Mucosa of stomach (tissue), 1 donor: ENCODE measurements around the gene KDM1B.

Experiments
- H3K27me3 ChIP-seq: one replicate; pipeline ENCODE4 v1.7.0; 2013; ENCODE audit warnings: mild to moderate bottlenecking, low read length; ENCODE audit not compliant: control insufficient read depth, insufficient read depth
- H3K36me3 ChIP-seq: one replicate; pipeline ENCODE4 v1.7.0; 2013; ENCODE audit warnings: low read length; ENCODE audit not compliant: control insufficient read depth, insufficient read depth
- H3K4me1 ChIP-seq: one replicate; pipeline ENCODE4 v1.7.0; 2013; ENCODE audit warnings: mild to moderate bottlenecking, low read length; ENCODE audit not compliant: control insufficient read depth, insufficient read depth
- H3K4me3 ChIP-seq: one replicate; pipeline ENCODE4 v1.7.0; 2013; ENCODE audit warnings: low read length
- H3K9ac ChIP-seq: one replicate; pipeline ENCODE4 v1.7.0; 2013; ENCODE audit warnings: mild to moderate bottlenecking, low read length, moderate library complexity
- H3K9me3 ChIP-seq: one replicate; pipeline ENCODE4 v1.7.0; 2013; ENCODE audit warnings: mild to moderate bottlenecking, low read length, moderate library complexity; ENCODE audit not compliant: control insufficient read depth
- donor health status: Pancreatic carcinoma.

KDM1B gene

DNA sequence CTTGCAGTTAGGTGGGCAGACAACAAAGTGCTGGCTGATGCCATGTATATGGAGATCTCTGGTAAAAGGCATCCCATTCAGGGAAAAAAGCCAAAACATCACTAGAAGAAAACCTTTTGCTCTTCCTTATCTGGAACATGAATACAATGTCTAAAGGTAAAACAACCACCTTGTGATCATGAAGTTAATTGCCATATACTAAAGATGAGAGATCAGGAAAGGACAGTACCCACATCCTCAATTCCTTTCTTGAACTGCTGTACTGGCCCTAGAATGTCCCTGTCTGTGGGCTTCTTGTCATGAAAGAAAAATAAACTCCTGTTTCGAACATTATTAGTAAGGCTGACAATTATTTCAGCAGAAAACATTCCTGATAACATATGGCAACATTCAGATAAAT, 89.9 kb downstream of the KDM1B start:
- H3K4me3 ChIP-seq = no peak overlapping the region
- no peaks in the 10 kb centered on the region for H3K27me3 ChIP-seq
- peaks cover 6% of the 10 kb centered on the region for H3K36me3 ChIP-seq
- no peak overlapping the region for H3K9ac ChIP-seq
- no peaks in the 10 kb centered on the region for H3K4me1 ChIP-seq
- no peaks in the 10 kb centered on the region for H3K9me3 ChIP-seq

DNA sequence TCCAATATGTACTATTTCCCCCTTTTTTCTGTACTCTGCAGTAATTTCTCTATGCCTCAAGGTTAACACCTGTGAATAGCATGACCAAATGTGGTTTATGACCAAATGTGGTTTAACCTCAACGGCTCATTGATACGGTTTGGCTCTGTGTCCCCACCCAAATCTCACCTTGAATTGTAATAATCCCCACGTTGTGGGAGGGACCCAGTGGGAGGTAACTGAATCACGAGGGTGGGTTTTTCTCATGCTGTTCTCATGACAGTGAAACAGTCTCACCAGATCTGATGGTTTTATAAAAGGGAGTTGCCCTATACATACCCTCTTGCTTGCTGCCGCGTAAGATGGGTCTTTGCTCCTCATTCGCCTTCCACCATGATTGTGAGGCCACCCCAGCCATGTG, 90.4 kb downstream of the KDM1B start:
- H3K36me3 ChIP-seq = peaks cover 6% of the 10 kb centered on the region
- no peaks in the 10 kb centered on the region for H3K9me3 ChIP-seq

DNA sequence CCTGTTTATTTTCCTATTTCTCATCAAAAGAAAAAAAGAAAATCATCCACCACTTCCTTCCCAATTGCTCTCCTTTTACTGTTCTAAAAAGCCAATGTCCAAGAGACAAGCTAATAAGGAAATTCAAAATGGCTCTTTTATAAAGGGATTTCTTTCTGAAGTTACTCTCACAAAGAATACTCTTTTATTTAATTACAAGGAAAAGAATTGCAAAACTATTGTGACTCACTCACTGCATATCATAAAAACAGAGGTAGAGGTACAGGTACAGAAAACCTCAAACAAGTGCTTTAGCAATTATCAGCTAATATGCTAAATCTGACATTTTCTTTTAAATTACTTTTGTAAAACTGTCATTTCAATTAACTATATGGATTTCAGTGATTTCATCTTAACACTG, 91.0 kb downstream of the KDM1B start:
- Histone ChIP-seq H3K9ac (no peak overlapping the region), H3K4me3 (no peak overlapping the region), H3K27me3 (no peaks in the 10 kb centered on the region), H3K9me3 (no peaks in the 10 kb centered on the region), H3K4me1 (no peaks in the 10 kb centered on the region), H3K36me3 (peaks cover 6% of the 10 kb centered on the region)

More for the DNA sequence above, 90.4 kb downstream of the KDM1B start:
- Histone ChIP-seq H3K4me3 (no peak overlapping the region), H3K9ac (no peak overlapping the region), H3K27me3 (no peaks in the 10 kb centered on the region), H3K4me1 (no peaks in the 10 kb centered on the region)

DNA sequence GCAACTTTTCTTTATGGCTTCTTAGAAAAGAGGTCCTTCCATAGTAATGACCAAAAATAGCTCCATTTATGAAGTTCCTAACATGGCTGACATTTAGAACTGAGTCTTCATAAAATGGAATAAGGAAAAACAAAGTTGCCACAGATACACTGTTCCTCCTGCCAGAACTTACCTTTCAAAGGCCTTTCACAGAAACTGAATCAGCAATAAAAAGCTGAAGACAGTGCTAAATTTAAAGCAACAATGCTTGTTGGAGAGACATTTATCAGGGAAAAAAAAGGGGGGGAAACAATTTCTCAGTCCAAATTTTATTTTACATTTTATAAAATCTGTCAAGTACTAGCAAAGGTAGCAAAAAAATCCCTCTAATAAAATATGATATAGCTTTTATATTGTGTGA, 91.8 kb downstream of the KDM1B start:
- Histone ChIP-seq H3K4me1 (no peaks in the 10 kb centered on the region), H3K36me3 (peaks cover 6% of the 10 kb centered on the region), H3K9ac (no peak overlapping the region), H3K9me3 (no peaks in the 10 kb centered on the region), H3K27me3 (no peaks in the 10 kb centered on the region), H3K4me3 (no peak overlapping the region)

DNA sequence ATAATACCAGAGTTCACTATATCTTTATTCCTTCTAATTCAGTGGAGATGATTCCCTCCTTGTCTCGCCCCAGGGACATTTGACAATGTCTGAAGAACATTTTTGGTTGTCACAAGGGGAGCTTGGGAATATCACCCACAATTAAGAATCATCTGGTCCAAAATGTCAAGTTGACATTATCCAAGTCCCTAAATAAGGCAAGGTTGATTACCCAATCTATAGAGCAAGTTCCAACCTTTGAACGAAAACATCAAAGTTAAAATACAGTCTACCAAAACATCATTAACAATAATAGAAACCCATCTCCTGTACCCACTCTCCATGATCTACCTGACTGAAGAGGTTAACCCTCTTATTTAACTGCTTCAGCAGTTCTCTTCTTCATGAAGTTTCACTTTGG, 93.5 kb downstream of the KDM1B start:
- H3K9me3 ChIP-seq = no peaks in the 10 kb centered on the region
- H3K27me3 ChIP-seq = no peaks in the 10 kb centered on the region
- peaks cover 6% of the 10 kb centered on the region for H3K36me3 ChIP-seq
- peaks cover 5% of the 10 kb centered on the region for H3K4me1 ChIP-seq
- no peak overlapping the region for H3K4me3 ChIP-seq
- no peak overlapping the region for H3K9ac ChIP-seq

DNA sequence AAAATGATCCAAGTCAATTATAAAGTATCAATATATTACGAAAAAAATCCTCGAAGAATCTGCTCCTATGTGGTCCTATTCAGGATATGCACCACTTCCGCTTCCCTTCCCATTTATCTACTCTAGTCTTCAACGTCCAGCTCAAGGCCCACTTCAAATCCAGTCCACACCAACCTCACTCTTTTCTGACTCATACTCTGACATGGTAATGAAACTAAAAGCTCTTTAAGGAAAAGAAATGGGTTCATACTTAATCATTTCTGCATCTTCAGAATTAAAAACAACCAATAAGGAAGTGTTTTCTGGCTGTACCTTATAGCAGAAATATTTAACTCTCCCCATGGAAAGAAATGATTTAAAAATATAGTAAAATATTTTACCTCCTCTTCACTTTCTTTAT, 94.0 kb downstream of the KDM1B start:
- no peak overlapping the region for H3K4me3 ChIP-seq

DNA sequence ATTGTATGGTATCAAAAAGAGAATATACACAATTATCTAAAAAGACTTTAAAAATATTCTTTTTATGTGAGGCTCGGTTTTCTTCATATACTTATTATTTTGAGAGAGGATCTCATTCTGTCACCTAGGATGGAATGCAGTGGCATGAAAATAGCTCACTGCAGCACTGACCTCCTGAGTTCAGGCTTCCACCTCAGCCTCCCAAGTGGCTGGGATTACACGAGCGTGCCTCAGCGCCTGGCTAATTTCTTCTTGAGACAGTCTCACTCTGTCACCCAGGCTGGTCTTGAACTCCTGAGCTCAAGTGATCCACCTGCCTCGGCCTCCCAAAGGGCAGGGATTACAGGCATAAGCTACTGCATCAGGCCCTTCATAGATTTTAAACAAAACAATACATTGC, 98.4 kb downstream of the KDM1B start:
- peaks cover 6% of the 10 kb centered on the region for H3K36me3 ChIP-seq
- H3K4me3 ChIP-seq = no peak overlapping the region
- H3K4me1 ChIP-seq = peaks cover 5% of the 10 kb centered on the region
- H3K9ac ChIP-seq = no peak overlapping the region
- no peaks in the 10 kb centered on the region for H3K27me3 ChIP-seq
- H3K9me3 ChIP-seq = no peaks in the 10 kb centered on the region

More for the DNA sequence above, 94.0 kb downstream of the KDM1B start:
- Histone ChIP-seq H3K36me3 (peaks cover 6% of the 10 kb centered on the region), H3K9me3 (no peaks in the 10 kb centered on the region), H3K4me1 (peaks cover 5% of the 10 kb centered on the region), H3K27me3 (no peaks in the 10 kb centered on the region), H3K9ac (no peak overlapping the region)

DNA sequence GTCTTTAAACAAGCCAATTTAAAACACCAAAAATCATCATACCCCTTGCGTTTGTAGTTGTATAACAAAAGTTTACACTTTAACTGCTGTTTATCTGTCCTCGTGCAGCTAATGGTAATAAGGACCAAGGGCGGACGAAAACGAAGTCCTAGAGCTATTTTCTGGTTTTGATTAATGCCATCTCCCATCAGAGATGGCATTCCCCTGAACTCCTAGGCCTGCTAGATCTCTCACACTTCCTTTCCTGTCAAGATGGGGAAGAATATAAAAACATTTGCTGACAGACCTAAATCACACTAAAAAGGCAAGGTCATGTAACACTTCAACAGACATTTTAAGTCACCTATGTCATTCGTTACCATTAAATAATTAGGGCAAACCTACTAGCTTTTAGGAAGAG, 99.6 kb downstream of the KDM1B start:
- Histone ChIP-seq H3K9ac (no peak overlapping the region), H3K9me3 (no peaks in the 10 kb centered on the region), H3K36me3 (no peaks in the 10 kb centered on the region), H3K4me3 (no peak overlapping the region), H3K4me1 (peaks cover 5% of the 10 kb centered on the region), H3K27me3 (no peaks in the 10 kb centered on the region)

DNA sequence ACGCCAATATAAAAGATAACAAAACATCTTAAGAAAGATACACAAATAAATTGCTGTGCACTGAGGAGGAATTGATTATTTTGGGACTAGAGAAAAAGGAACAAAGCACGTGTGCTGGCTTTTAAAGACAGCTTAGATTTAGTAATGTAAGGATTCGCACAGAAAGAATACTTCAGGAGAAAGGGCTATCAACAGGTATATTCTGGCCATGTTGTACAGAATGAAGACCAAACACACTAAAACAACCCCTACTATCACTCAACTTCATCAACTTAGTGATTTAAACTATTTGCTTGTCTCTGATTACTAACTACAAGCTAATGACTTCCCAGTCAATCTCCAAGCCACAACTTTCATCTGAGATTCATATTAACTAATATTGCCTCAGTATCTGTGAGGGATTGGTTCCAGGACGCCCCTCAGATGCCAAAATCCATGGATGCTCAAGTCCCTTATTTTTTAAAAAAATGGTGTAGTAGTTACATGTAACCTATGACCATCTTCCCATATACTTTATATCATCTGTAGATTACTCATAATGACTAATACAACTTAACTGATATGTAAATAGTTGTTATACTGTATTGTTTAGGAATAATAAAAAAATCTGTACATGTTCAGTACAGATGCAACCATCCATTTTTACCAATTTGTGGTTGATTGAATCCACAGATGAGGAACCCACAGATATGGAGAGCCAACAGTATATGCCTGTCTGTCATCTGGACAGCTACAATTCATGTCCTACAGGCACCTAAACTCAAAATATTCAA, 104.6 kb downstream of the KDM1B start:
- Histone ChIP-seq H3K9ac (no peak overlapping the region), H3K36me3 (no peaks in the 10 kb centered on the region), H3K27me3 (no peaks in the 10 kb centered on the region), H3K4me3 (no peak overlapping the region), H3K4me1 (peaks cover 22% of the 10 kb centered on the region), H3K9me3 (no peaks in the 10 kb centered on the region)

DNA sequence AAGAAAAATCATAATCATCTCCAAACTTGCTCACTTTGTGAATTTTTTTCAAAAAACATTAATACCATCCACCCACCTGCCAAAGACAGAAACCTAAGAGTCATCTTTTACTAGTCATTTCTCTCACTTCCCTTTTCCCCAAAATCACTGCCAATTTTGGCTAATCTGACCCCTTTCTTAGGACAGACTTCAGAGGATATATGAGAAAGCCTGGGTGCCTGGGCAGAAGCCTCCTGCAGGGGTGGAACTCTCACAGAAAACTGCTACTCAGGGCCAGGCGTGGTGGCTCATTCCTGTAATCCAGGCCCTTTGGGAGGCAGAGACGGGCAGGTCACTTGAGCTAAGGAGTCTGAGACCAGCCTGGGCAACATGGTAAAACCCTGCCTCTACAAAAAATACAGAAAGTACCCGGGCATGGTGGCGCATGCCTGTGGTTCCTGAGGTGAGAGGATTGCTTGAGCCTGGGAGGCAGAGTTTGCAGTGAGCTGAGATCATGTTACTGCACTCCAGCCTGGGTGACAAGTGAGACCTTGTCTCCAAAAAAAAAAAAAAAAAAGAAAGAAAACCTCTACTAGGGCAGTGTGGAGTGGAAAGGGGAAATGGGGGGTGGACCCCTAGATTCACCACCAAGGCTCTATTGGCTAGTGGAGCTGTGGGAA, 105.4 kb downstream of the KDM1B start:
- Histone ChIP-seq H3K9ac (no peak overlapping the region), H3K4me3 (no peak overlapping the region), H3K27me3 (no peaks in the 10 kb centered on the region), H3K36me3 (no peaks in the 10 kb centered on the region), H3K4me1 (peaks cover 26% of the 10 kb centered on the region), H3K9me3 (no peaks in the 10 kb centered on the region)

DNA sequence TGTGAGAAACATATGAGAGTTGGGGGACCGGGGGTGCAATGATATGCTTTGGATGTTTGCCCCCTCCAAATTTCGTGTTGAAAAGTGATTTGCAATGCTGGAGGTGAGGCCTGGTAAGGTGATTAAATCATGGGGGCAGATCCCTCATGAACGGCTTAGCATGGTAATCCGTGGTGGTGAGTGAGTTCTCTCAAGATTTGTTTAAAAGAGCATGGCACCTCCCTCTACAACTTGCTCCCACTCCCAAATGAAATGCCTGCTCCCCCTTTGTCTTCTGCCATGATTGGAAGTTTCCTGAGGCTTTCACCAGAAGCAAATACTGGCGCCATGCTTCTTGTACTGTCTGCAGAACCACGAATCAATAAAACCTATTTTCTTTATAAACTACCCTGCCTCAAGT, 106.7 kb downstream of the KDM1B start:
- no peak overlapping the region for H3K9ac ChIP-seq
- H3K27me3 ChIP-seq = no peaks in the 10 kb centered on the region
- H3K4me1 ChIP-seq = peaks cover 26% of the 10 kb centered on the region
- no peaks in the 10 kb centered on the region for H3K9me3 ChIP-seq
- no peak overlapping the region for H3K4me3 ChIP-seq
- H3K36me3 ChIP-seq = no peaks in the 10 kb centered on the region

DNA sequence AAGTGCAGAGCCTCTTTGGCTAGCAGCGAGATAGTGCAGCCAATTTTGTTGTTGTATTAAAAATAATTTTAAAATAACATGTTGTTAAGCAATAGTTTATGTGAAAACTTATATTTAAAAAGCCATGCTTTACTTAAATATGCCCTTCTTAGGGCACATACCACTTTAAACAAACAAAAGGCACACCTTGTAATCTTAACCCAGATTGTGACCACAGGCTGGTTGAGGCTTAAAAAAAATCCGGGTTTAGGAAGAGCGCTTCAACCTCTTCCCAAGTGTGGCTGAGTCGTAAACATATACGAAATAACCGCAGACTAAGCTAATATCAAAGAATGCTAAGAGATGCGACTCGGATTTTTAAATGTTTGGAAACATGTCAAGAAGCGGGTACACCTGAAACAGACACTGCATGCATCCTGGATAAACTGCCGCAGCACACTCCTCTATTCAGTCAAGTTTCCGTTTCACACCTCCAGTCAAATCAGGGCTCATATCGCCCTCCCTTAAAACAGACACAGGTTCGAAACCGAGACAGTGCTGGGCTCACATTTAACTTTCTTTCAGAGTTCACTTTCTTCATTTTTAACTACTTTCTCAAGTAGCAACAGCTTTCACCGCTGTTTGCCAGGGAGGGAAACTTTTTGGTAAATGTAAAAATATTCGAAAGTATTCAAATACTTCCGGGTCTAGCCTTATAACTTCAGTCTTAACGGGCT, 107.6 kb downstream of the KDM1B start:
- Histone ChIP-seq H3K9me3 (no peaks in the 10 kb centered on the region), H3K4me3 (peak overlapping the region; percentile 83), H3K4me1 (peaks cover 26% of the 10 kb centered on the region), H3K27me3 (no peaks in the 10 kb centered on the region), H3K9ac (peak overlapping the region; percentile 87), H3K36me3 (no peaks in the 10 kb centered on the region)
